PFSK-1 (cell line): Measurements from ENCODE around the gene DNM1L.

Source experiments
- POLR2AphosphoS5 ChIP-seq: IDR thresholded peaks from 2 replicates; pipeline ENCODE4 v1.6.1; 2012; ENCODE audit warnings: low read depth, mild to moderate bottlenecking, control low read depth, low read length, moderate library complexity
- TAF1 ChIP-seq: IDR thresholded peaks from 2 replicates; pipeline ENCODE4 v1.6.1; 2012; ENCODE audit warnings: low read length, control low read depth, borderline replicate concordance; ENCODE audit not compliant: insufficient read depth
- TF ChIP-seq, protein P1 (sequence below), 2 experiments: IDR thresholded peaks; 2 replicates each; pipeline versions ENCODE4 v1.6.1 to v1.8.0; 2011 to 2012; ENCODE audit warnings: low read depth in 2 of 2, low read length in 2 of 2, control low read depth in 1 of 2, inconsistent platforms in 1 of 2, mild to moderate bottlenecking in 1 of 2, moderate library complexity in 1 of 2; ENCODE audit not compliant: insufficient read depth in 1 of 2

- TF ChIP-seq, protein P1, sequence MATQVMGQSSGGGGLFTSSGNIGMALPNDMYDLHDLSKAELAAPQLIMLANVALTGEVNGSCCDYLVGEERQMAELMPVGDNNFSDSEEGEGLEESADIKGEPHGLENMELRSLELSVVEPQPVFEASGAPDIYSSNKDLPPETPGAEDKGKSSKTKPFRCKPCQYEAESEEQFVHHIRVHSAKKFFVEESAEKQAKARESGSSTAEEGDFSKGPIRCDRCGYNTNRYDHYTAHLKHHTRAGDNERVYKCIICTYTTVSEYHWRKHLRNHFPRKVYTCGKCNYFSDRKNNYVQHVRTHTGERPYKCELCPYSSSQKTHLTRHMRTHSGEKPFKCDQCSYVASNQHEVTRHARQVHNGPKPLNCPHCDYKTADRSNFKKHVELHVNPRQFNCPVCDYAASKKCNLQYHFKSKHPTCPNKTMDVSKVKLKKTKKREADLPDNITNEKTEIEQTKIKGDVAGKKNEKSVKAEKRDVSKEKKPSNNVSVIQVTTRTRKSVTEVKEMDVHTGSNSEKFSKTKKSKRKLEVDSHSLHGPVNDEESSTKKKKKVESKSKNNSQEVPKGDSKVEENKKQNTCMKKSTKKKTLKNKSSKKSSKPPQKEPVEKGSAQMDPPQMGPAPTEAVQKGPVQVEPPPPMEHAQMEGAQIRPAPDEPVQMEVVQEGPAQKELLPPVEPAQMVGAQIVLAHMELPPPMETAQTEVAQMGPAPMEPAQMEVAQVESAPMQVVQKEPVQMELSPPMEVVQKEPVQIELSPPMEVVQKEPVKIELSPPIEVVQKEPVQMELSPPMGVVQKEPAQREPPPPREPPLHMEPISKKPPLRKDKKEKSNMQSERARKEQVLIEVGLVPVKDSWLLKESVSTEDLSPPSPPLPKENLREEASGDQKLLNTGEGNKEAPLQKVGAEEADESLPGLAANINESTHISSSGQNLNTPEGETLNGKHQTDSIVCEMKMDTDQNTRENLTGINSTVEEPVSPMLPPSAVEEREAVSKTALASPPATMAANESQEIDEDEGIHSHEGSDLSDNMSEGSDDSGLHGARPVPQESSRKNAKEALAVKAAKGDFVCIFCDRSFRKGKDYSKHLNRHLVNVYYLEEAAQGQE (IDR thresholded peaks at IDR 0.05; ENCODE audit: insufficient read depth in 1 of 2, low read depth in 2 of 2, low read length in 2 of 2): no peak
- no peak for TF ChIP-seq TAF1
- no peak for TF ChIP-seq POLR2AphosphoS5
Observed at GRCh38 chr12:32659908-32660440, 19.1 kb upstream of the DNM1L start.
